Measurements from ENCODE around the gene SLC8A1.

GRCh38 chr2:40105593-40105992, 346.3 kb downstream of the SLC8A1 start:
- no peak for TF ChIP-seq EP300 (IDR thresholded peaks at IDR 0.05)
- no peak for TF ChIP-seq CTCF (IDR thresholded peaks at IDR 0.05)
- no peak for TF ChIP-seq POLR2A (IDR thresholded peaks at IDR 0.05)

All from upper lobe of left lung (tissue), 4 donors.